ENCODE measurements around the gene TMEM234.

Gene TMEM234

GRCh38 chr1:32199043-32199716 is 23.0 kb downstream of the TMEM234 start:
- Histone ChIP-seq H3K36me3 (ENCODE audit: control insufficient read depth, insufficient read depth, low read length) (peaks cover 40% of the 10 kb centered on the region), H3K27ac (ENCODE audit: low read depth, low read length, severe bottlenecking) (peak overlapping the region; percentile 29), H3K9me3 (ENCODE audit: control insufficient read depth, low read length) (no peaks in the 10 kb centered on the region), H3K4me3 (ENCODE audit: extremely low read depth, insufficient read depth, low read length, poor library complexity, severe bottlenecking) (no peak overlapping the region), H3K4me1 (ENCODE audit: control insufficient read depth, insufficient read depth, low read length, poor library complexity, severe bottlenecking) (peaks cover 10% of the 10 kb centered on the region)
- WGBS, 2 experiments (ENCODE audit: insufficient coverage in 2 of 2) = 79 to 92% methylated on average over 2 of the region's 4 CpGs

DNA sequence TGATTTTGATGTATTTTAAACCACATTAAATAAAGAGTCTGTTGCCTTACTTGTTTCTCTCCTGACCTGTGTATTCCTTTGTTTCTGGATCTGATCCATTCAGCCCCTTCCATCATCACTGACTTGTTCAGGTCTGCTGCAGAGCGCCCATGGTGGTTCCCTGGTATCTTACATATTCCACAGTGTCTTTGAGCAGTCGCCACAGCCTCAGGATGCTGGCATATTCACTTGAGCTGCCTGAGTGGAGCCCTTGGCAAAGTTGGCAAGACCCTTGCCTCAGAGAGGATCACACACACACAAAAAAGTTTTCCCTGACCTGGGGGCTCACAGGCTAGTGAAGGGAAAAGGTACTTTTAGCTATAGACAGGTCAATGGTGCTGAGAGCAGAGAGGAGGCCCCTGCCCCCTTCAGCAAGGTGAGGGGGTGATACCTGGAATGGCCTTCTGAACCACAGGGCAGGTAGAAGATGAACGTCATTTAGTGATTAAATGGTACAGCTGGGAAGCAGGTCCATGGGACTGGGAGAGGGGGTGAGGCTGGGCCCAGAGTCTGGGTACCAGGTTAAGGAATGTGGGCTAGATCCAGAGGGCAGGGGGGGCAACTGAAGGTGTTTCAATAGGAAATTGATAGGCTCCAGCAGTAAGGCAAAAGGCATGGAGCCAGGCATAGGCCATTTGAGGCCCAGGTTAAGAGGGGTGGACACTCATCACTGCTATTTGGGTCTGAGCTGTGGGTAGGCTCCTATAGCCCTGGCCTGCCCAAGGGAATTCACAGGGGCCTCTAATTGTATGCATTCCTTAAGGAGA is 23.7 kb downstream of the TMEM234 start:
- 87 to 100% methylated on average over 2 to 3 of the region's 3 CpGs for WGBS, 2 experiments (ENCODE audit: insufficient coverage in 2 of 2)
- peaks cover 48% of the 10 kb centered on the region for H3K36me3 ChIP-seq (ENCODE audit: control insufficient read depth, insufficient read depth, low read length)
- H3K27ac ChIP-seq (ENCODE audit: low read depth, low read length, severe bottlenecking) = peak overlapping the region; percentile 16

DNA sequence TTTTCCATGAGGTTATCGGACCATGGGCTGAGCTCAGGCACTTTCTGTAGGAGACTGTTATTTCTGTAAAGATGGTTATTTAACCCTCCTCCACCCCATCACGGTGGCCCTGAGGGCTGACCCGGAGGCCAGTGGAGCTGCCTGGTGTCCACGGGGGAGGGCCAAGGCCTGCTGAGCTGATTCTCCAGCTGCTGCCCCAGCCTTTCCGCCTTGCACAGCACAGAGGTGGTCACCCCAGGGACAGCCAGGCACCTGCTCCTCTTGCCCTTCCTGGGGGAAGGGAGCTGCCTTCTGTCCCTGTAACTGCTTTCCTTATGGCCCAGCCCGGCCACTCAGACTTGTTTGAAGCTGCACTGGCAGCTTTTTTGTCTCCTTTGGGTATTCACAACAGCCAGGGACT is 24.3 kb downstream of the TMEM234 start:
- no peak overlapping the region for H3K4me3 ChIP-seq (ENCODE audit: extremely low read depth, insufficient read depth, low read length, poor library complexity, severe bottlenecking)
- H3K9me3 ChIP-seq (ENCODE audit: control insufficient read depth, low read length) = no peaks in the 10 kb centered on the region
- WGBS, 2 experiments (ENCODE audit: insufficient coverage in 2 of 2) = 89 to 90% methylated on average over 2 to 4 of the region's 6 CpGs
- H3K36me3 ChIP-seq (ENCODE audit: control insufficient read depth, insufficient read depth, low read length) = peaks cover 54% of the 10 kb centered on the region
- peaks cover 10% of the 10 kb centered on the region for H3K4me1 ChIP-seq (ENCODE audit: control insufficient read depth, insufficient read depth, low read length, poor library complexity, severe bottlenecking)
- no peak overlapping the region for H3K27ac ChIP-seq (ENCODE audit: low read depth, low read length, severe bottlenecking)

More for the DNA sequence above, 23.7 kb downstream of the TMEM234 start:
- Histone ChIP-seq H3K4me1 (ENCODE audit: control insufficient read depth, insufficient read depth, low read length, poor library complexity, severe bottlenecking) (peaks cover 10% of the 10 kb centered on the region), H3K4me3 (ENCODE audit: extremely low read depth, insufficient read depth, low read length, poor library complexity, severe bottlenecking) (no peak overlapping the region), H3K9me3 (ENCODE audit: control insufficient read depth, low read length) (no peaks in the 10 kb centered on the region)

DNA sequence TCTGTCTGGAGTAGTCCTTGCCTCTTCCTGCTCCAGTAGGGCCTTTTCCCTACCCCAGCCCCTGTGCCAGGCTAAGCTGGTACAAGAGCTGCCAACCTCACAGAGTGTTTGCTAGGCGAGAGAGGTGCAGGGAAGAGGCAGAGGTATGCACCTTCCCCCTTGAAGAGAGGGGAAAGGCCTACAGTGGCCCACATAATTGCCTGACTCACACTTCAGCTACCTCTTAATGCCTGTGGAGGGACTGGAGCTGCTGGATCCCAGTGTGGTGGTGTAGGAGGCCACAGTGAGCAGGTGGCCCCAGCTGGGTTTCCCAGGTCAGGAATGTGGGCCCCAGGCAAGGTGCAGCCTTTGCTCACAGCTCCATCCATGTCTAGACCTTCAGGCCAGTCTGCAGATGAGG is 25.1 kb downstream of the TMEM234 start:
- no CpG with 5 or more reads among the region's 1 CpG for WGBS, 2 experiments (ENCODE audit: insufficient coverage in 2 of 2)
- Histone ChIP-seq H3K4me1 (ENCODE audit: control insufficient read depth, insufficient read depth, low read length, poor library complexity, severe bottlenecking) (peaks cover 10% of the 10 kb centered on the region), H3K27ac (ENCODE audit: low read depth, low read length, severe bottlenecking) (no peak overlapping the region), H3K4me3 (ENCODE audit: extremely low read depth, insufficient read depth, low read length, poor library complexity, severe bottlenecking) (no peak overlapping the region), H3K36me3 (ENCODE audit: control insufficient read depth, insufficient read depth, low read length) (peaks cover 62% of the 10 kb centered on the region), H3K9me3 (ENCODE audit: control insufficient read depth, low read length) (no peaks in the 10 kb centered on the region)

DNA sequence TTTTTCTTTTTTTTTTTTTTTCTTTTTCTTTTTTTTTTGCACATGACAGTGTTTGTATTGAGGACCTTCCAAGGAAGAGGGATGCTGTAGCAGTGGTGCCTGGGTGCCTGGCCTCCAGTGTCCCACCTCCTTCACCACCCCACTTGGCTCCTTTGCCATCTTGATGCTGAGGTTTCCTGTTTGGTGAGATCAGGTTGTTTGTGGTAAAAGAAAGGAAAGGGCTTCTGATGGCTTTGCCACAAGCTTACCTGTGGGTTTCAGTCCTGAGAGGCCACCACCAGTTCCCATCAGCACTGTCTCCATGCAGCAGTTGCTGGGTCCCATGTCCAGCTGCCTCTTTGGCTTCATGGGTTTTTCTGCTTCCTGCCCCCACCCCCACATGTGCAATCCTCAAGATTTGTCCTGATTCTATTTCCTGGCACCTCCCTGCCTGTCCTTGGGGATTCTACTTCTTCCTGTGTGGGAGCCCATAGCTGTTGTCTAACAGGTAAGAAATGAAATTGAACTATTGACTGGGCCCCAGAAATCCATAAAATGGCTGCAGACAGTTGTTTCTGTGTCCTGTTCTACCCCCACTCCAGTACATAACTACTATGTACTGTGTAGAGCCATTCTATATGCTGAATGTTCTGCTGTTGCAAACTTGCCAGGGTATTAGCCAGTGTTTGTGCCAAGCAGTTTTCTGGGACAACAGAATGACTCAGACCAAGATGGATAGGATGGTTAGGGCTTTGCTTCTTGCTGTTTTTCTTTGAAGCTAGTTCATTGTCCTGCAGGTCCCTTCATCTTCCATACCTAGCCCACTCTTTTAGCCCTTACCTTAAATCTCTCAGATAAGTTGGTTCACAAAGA is 26.0 kb downstream of the TMEM234 start:
- H3K36me3 ChIP-seq (ENCODE audit: control insufficient read depth, insufficient read depth, low read length) = peaks cover 70% of the 10 kb centered on the region
- H3K4me3 ChIP-seq (ENCODE audit: extremely low read depth, insufficient read depth, low read length, poor library complexity, severe bottlenecking) = no peak overlapping the region
- H3K9me3 ChIP-seq (ENCODE audit: control insufficient read depth, low read length) = no peaks in the 10 kb centered on the region
- H3K4me1 ChIP-seq (ENCODE audit: control insufficient read depth, insufficient read depth, low read length, poor library complexity, severe bottlenecking) = peaks cover 10% of the 10 kb centered on the region
- no peak overlapping the region for H3K27ac ChIP-seq (ENCODE audit: low read depth, low read length, severe bottlenecking)

DNA sequence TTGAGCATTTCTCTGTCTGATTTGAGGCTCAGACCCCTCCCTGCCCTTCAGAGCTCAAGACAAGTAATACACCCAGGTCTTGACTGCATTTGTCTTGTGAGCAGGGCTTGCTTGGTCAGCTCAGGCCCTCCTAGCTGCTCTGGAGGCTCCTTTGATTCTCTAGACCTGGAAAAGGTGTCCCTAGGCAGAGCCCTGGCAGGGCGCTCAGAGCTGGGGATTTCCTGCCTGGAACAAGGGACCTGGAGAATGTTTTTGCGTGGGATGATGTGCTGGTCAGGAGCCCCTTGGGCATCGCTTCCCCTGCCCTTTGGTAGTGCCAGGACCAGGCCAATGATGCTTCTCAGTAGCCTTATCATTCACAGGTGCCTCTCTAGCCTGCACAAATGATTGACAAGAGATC is 26.6 kb downstream of the TMEM234 start:
- 100% methylated on average over 2 to 3 of the region's 3 CpGs for WGBS, 2 experiments (ENCODE audit: insufficient coverage in 2 of 2)
- H3K9me3 ChIP-seq (ENCODE audit: control insufficient read depth, low read length) = no peaks in the 10 kb centered on the region
- H3K27ac ChIP-seq (ENCODE audit: low read depth, low read length, severe bottlenecking) = no peak overlapping the region
- no peak overlapping the region for H3K4me3 ChIP-seq (ENCODE audit: extremely low read depth, insufficient read depth, low read length, poor library complexity, severe bottlenecking)
- peaks cover 77% of the 10 kb centered on the region for H3K36me3 ChIP-seq (ENCODE audit: control insufficient read depth, insufficient read depth, low read length)
- H3K4me1 ChIP-seq (ENCODE audit: control insufficient read depth, insufficient read depth, low read length, poor library complexity, severe bottlenecking) = peaks cover 10% of the 10 kb centered on the region

GRCh38 chr1:32194984-32195383 is 27.2 kb downstream of the TMEM234 start:
- no peak overlapping the region for H3K27ac ChIP-seq (ENCODE audit: low read depth, low read length, severe bottlenecking)
- WGBS, 2 experiments (ENCODE audit: insufficient coverage in 2 of 2) = 94 to 96% methylated on average over 5 to 6 of the region's 6 CpGs
- peaks cover 10% of the 10 kb centered on the region for H3K4me1 ChIP-seq (ENCODE audit: control insufficient read depth, insufficient read depth, low read length, poor library complexity, severe bottlenecking)
- H3K4me3 ChIP-seq (ENCODE audit: extremely low read depth, insufficient read depth, low read length, poor library complexity, severe bottlenecking) = no peak overlapping the region
- H3K9me3 ChIP-seq (ENCODE audit: control insufficient read depth, low read length) = no peaks in the 10 kb centered on the region
- peaks cover 82% of the 10 kb centered on the region for H3K36me3 ChIP-seq (ENCODE audit: control insufficient read depth, insufficient read depth, low read length)

GRCh38 chr1:32192220-32192948 is 29.8 kb downstream of the TMEM234 start:
- Histone ChIP-seq H3K4me1 (ENCODE audit: control insufficient read depth, insufficient read depth, low read length, poor library complexity, severe bottlenecking) (peaks cover 2% of the 10 kb centered on the region), H3K9me3 (ENCODE audit: control insufficient read depth, low read length) (no peaks in the 10 kb centered on the region), H3K4me3 (ENCODE audit: extremely low read depth, insufficient read depth, low read length, poor library complexity, severe bottlenecking) (no peak overlapping the region), H3K27ac (ENCODE audit: low read depth, low read length, severe bottlenecking) (no peak overlapping the region), H3K36me3 (ENCODE audit: control insufficient read depth, insufficient read depth, low read length) (peaks cover 98% of the 10 kb centered on the region)
- WGBS, 2 experiments (ENCODE audit: insufficient coverage in 2 of 2) = 100% methylated on average over 3 to 6 of the region's 8 CpGs

DNA sequence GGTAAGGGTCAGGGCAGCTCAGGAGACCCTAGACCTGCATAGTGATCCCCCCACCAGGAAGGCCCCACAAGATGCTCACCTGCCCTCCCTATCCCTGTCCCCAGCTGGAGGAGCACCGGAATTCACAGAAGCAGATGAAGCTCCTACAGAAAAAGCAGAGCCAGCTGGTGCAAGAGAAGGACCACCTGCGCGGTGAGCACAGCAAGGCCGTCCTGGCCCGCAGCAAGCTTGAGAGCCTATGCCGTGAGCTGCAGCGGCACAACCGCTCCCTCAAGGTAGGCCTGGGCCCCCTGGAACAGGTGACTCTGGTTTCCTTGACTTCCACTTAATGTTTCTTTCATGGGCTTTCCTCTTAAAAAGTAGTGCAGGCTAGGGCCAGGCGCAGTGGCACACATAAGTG is 34.3 kb downstream of the TMEM234 start:
- no peak overlapping the region for H3K27ac ChIP-seq (ENCODE audit: low read depth, low read length, severe bottlenecking)
- WGBS, 2 experiments (ENCODE audit: insufficient coverage in 2 of 2) = 96 to 98% methylated on average over 8 of the region's 9 CpGs
- H3K4me1 ChIP-seq (ENCODE audit: control insufficient read depth, insufficient read depth, low read length, poor library complexity, severe bottlenecking) = peaks cover 4% of the 10 kb centered on the region
- H3K36me3 ChIP-seq (ENCODE audit: control insufficient read depth, insufficient read depth, low read length) = peaks cover 95% of the 10 kb centered on the region
- H3K4me3 ChIP-seq (ENCODE audit: extremely low read depth, insufficient read depth, low read length, poor library complexity, severe bottlenecking) = no peak overlapping the region
- no peaks in the 10 kb centered on the region for H3K9me3 ChIP-seq (ENCODE audit: control insufficient read depth, low read length)

- no peak overlapping the region for H3K4me3 ChIP-seq (ENCODE audit: extremely low read depth, insufficient read depth, low read length, poor library complexity, severe bottlenecking)
- peak overlapping the region; percentile 24 for H3K27ac ChIP-seq (ENCODE audit: low read depth, low read length, severe bottlenecking)
- H3K36me3 ChIP-seq (ENCODE audit: control insufficient read depth, insufficient read depth, low read length) = peaks cover 95% of the 10 kb centered on the region
- no peaks in the 10 kb centered on the region for H3K9me3 ChIP-seq (ENCODE audit: control insufficient read depth, low read length)
- no CpG with 5 or more reads among the region's 2 CpGs for whole genome bisulfite sequencing, 2 experiments (ENCODE audit: insufficient coverage in 2 of 2)
- peaks cover 9% of the 10 kb centered on the region for H3K4me1 ChIP-seq (ENCODE audit: control insufficient read depth, insufficient read depth, low read length, poor library complexity, severe bottlenecking)
These were observed 35.7 kb downstream of the TMEM234 start for GRCh38 chr1:32186491-32186890.

All from mesodermal cell (in vitro differentiated cells).